ENCODE data around the gene HNRNPC.

DNA sequence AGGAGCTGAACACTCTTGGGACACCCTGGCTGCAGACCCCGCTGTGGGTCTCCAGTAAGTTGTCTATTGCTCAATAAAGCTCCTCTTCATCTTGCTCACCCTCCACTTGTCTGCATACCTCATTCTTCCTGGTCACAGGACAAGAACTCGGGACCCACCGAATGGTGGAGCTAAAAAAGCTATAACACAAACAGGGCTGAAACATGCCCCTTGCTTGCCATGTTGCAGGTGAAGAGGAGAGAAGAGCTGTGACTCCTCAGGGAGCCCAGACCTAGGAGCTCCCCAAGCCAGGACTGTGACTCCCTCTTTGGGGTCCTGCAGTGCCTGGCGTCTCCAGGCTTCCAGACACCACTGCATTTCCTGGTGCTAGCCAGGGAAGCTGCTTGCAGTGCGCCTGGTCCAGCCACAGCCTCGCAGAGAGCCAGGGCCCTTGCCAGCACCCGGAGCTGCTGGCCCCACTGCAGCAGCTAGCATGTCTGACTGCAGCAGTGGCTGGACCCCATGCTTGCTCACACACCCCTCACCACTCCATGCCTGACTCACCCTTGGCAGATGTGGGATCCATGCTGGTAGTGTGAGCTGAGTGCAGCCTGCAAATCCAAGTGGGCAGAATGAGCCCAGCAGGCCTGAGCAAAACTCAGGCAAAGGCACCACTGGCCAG lies 76.2 kb downstream of the HNRNPC start:
- TF ChIP-seq POLR2AphosphoS5 (IDR thresholded peaks at IDR 0.05; ENCODE audit: low read length): no peak
- TF ChIP-seq, protein P1, sequence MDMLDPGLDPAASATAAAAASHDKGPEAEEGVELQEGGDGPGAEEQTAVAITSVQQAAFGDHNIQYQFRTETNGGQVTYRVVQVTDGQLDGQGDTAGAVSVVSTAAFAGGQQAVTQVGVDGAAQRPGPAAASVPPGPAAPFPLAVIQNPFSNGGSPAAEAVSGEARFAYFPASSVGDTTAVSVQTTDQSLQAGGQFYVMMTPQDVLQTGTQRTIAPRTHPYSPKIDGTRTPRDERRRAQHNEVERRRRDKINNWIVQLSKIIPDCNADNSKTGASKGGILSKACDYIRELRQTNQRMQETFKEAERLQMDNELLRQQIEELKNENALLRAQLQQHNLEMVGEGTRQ (IDR thresholded peaks at IDR 0.05; ENCODE audit: borderline replicate concordance, low read depth, low read length): no peak
- no peak for TF ChIP-seq EZH2 (IDR thresholded peaks at IDR 0.05; ENCODE audit: borderline replicate concordance, control insufficient read depth, low read depth, low read length)
- TF ChIP-seq, protein P2, sequence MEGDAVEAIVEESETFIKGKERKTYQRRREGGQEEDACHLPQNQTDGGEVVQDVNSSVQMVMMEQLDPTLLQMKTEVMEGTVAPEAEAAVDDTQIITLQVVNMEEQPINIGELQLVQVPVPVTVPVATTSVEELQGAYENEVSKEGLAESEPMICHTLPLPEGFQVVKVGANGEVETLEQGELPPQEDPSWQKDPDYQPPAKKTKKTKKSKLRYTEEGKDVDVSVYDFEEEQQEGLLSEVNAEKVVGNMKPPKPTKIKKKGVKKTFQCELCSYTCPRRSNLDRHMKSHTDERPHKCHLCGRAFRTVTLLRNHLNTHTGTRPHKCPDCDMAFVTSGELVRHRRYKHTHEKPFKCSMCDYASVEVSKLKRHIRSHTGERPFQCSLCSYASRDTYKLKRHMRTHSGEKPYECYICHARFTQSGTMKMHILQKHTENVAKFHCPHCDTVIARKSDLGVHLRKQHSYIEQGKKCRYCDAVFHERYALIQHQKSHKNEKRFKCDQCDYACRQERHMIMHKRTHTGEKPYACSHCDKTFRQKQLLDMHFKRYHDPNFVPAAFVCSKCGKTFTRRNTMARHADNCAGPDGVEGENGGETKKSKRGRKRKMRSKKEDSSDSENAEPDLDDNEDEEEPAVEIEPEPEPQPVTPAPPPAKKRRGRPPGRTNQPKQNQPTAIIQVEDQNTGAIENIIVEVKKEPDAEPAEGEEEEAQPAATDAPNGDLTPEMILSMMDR (IDR thresholded peaks at IDR 0.05 in 2 of 3, conservative IDR thresholded peaks at IDR 0.05 in 1 of 3; ENCODE audit: control insufficient read depth in 2 of 3, extremely low read depth in 1 of 3, insufficient read depth in 1 of 3, low read depth in 3 of 3, low read length in 3 of 3): no peak
- no peak for TF ChIP-seq MYC (IDR thresholded peaks at IDR 0.05; ENCODE audit: insufficient read depth, insufficient read length, insufficient replicate concordance, low read length, severe bottlenecking)
- TF ChIP-seq BHLHE40 (IDR thresholded peaks at IDR 0.05; ENCODE audit: borderline replicate concordance in 1 of 2, low read depth in 2 of 2, low read length in 1 of 2): no peak
- no peak for TF ChIP-seq SP1 (IDR thresholded peaks at IDR 0.05; ENCODE audit: low read depth, low read length)
- TF ChIP-seq ESRRA (IDR thresholded peaks at IDR 0.05; ENCODE audit: low read length): no peak
- TF ChIP-seq NFYA (IDR thresholded peaks at IDR 0.05; ENCODE audit: borderline replicate concordance, low read depth, low read length): no peak
- TF ChIP-seq, protein P3, sequence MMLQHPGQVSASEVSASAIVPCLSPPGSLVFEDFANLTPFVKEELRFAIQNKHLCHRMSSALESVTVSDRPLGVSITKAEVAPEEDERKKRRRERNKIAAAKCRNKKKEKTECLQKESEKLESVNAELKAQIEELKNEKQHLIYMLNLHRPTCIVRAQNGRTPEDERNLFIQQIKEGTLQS (IDR thresholded peaks at IDR 0.05; ENCODE audit: borderline replicate concordance, extremely low read depth, low read depth, low read length): no peak
- TF ChIP-seq, protein P4, sequence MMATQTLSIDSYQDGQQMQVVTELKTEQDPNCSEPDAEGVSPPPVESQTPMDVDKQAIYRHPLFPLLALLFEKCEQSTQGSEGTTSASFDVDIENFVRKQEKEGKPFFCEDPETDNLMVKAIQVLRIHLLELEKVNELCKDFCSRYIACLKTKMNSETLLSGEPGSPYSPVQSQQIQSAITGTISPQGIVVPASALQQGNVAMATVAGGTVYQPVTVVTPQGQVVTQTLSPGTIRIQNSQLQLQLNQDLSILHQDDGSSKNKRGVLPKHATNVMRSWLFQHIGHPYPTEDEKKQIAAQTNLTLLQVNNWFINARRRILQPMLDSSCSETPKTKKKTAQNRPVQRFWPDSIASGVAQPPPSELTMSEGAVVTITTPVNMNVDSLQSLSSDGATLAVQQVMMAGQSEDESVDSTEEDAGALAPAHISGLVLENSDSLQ (IDR thresholded peaks at IDR 0.05): no peak
- TF ChIP-seq RELA (IDR thresholded peaks at IDR 0.05; ENCODE audit: borderline replicate concordance, partially characterized antibody): no peak
- TF ChIP-seq ZNF24 (IDR thresholded peaks at IDR 0.05): no peak

Measured in GM12878 (cell line).